ENCODE results near the gene CACFD1.

CACFD1 gene

GRCh38 chr9:133502112-133502511 lies 42.3 kb downstream of the CACFD1 start:
- no peak for DNase-seq (ENCODE audit: low spot score)

GRCh38 chr9:133505186-133505830 lies 45.5 kb downstream of the CACFD1 start:
- no peak for DNase-seq (ENCODE audit: low spot score)

- DNase-seq (ENCODE audit: low spot score) = no peak
These were observed 46.3 kb downstream of the CACFD1 start for GRCh38 chr9:133505901-133506652.

- DNase-seq (ENCODE audit: low spot score) = no peak
These were observed 46.9 kb downstream of the CACFD1 start for GRCh38 chr9:133506653-133507038.

- no peak for DNase-seq (ENCODE audit: low spot score)
These were observed 47.6 kb downstream of the CACFD1 start for GRCh38 chr9:133507246-133507965.

GRCh38 chr9:133508046-133508445 lies 48.3 kb downstream of the CACFD1 start:
- DNase-seq (ENCODE audit: low spot score) = no peak

GRCh38 chr9:133509179-133510083 lies 49.7 kb downstream of the CACFD1 start:
- DNase-seq (ENCODE audit: low spot score) = no peak

GRCh38 chr9:133510926-133511505 lies 51.2 kb downstream of the CACFD1 start:
- no peak for DNase-seq (ENCODE audit: low spot score)

- no peak for DNase-seq (ENCODE audit: low spot score)
These were observed 51.8 kb downstream of the CACFD1 start for GRCh38 chr9:133511607-133512006.

GRCh38 chr9:133512253-133513213 lies 52.8 kb downstream of the CACFD1 start:
- no peak for DNase-seq (ENCODE audit: low spot score)

GRCh38 chr9:133513214-133514100 lies 53.7 kb downstream of the CACFD1 start:
- no peak for DNase-seq (ENCODE audit: low spot score)

GRCh38 chr9:133514460-133515239 lies 54.9 kb downstream of the CACFD1 start:
- no peak for DNase-seq (ENCODE audit: low spot score)

GRCh38 chr9:133515240-133515610 lies 55.4 kb downstream of the CACFD1 start:
- DNase-seq (ENCODE audit: low spot score) = no peak

GRCh38 chr9:133515615-133516255 lies 56.0 kb downstream of the CACFD1 start:
- no peak for DNase-seq (ENCODE audit: low spot score)

GRCh38 chr9:133516256-133516960 lies 56.6 kb downstream of the CACFD1 start:
- DNase-seq (ENCODE audit: low spot score) = no peak

GRCh38 chr9:133516961-133517350 lies 57.2 kb downstream of the CACFD1 start:
- DNase-seq (ENCODE audit: low spot score) = no peak

GRCh38 chr9:133517711-133518110 lies 57.9 kb downstream of the CACFD1 start:
- DNase-seq (ENCODE audit: low spot score) = no peak
